ENCODE measurements around the gene GALNT14. TPM values are rescaled to one million over a fixed set of nuclear protein-coding genes. Genes with fewer than 3 reads are reported as not detected.

The GALNT14 gene
- total and polyA plus RNA-seq, 9 of the 15 experiments (the other 6 are each of a cell fraction or from before 2014, with no cell fraction given): 0.11 TPM; not detected in 8

DNA sequence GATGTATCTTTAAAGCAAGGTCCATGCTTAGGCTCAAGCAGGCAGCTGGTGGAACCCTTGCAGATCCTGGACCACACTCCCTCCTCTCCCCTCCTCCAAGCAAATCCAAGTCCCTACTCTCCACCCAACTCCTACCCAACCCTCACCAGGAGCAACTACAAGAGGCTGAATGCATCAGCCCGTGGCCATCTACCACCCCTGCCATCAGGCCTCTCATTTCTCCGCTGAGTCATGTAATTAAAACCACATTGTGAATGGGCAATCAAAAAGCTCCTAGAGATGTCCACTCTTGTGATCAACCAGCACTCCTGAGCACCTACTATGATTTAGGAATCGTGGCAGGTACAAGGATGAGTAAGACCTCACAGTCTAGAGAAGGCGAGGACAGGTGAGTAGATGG is 188.8 kb downstream of the GALNT14 start (continued):
- TF ChIP-seq, protein P1, sequence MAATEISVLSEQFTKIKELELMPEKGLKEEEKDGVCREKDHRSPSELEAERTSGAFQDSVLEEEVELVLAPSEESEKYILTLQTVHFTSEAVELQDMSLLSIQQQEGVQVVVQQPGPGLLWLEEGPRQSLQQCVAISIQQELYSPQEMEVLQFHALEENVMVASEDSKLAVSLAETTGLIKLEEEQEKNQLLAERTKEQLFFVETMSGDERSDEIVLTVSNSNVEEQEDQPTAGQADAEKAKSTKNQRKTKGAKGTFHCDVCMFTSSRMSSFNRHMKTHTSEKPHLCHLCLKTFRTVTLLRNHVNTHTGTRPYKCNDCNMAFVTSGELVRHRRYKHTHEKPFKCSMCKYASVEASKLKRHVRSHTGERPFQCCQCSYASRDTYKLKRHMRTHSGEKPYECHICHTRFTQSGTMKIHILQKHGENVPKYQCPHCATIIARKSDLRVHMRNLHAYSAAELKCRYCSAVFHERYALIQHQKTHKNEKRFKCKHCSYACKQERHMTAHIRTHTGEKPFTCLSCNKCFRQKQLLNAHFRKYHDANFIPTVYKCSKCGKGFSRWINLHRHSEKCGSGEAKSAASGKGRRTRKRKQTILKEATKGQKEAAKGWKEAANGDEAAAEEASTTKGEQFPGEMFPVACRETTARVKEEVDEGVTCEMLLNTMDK (IDR thresholded peaks at IDR 0.05; ENCODE audit: borderline replicate concordance, insufficient read depth, low read depth, low read length, poor library complexity, severe bottlenecking): no peak
- TF ChIP-seq RBBP5 (IDR thresholded peaks at IDR 0.05; ENCODE audit: borderline replicate concordance, insufficient read depth, low read length, poor library complexity, severe bottlenecking) (no peak), EHMT2 (IDR thresholded peaks at IDR 0.05) (no peak), CREM (IDR thresholded peaks at IDR 0.05; ENCODE audit: low read depth) (no peak), ZNF121 (CRISPR knock-in tag; conservative IDR thresholded peaks at IDR 0.05) (no peak), ZFPM2 (CRISPR knock-in tag; IDR thresholded peaks at IDR 0.05) (no peak)
- TF ChIP-seq, protein P2, sequence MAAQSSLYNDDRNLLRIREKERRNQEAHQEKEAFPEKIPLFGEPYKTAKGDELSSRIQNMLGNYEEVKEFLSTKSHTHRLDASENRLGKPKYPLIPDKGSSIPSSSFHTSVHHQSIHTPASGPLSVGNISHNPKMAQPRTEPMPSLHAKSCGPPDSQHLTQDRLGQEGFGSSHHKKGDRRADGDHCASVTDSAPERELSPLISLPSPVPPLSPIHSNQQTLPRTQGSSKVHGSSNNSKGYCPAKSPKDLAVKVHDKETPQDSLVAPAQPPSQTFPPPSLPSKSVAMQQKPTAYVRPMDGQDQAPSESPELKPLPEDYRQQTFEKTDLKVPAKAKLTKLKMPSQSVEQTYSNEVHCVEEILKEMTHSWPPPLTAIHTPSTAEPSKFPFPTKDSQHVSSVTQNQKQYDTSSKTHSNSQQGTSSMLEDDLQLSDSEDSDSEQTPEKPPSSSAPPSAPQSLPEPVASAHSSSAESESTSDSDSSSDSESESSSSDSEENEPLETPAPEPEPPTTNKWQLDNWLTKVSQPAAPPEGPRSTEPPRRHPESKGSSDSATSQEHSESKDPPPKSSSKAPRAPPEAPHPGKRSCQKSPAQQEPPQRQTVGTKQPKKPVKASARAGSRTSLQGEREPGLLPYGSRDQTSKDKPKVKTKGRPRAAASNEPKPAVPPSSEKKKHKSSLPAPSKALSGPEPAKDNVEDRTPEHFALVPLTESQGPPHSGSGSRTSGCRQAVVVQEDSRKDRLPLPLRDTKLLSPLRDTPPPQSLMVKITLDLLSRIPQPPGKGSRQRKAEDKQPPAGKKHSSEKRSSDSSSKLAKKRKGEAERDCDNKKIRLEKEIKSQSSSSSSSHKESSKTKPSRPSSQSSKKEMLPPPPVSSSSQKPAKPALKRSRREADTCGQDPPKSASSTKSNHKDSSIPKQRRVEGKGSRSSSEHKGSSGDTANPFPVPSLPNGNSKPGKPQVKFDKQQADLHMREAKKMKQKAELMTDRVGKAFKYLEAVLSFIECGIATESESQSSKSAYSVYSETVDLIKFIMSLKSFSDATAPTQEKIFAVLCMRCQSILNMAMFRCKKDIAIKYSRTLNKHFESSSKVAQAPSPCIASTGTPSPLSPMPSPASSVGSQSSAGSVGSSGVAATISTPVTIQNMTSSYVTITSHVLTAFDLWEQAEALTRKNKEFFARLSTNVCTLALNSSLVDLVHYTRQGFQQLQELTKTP (IDR thresholded peaks at IDR 0.05; ENCODE audit: low read depth in 1 of 2, partially characterized antibody in 2 of 2): no peak
- TF ChIP-seq, protein P3, sequence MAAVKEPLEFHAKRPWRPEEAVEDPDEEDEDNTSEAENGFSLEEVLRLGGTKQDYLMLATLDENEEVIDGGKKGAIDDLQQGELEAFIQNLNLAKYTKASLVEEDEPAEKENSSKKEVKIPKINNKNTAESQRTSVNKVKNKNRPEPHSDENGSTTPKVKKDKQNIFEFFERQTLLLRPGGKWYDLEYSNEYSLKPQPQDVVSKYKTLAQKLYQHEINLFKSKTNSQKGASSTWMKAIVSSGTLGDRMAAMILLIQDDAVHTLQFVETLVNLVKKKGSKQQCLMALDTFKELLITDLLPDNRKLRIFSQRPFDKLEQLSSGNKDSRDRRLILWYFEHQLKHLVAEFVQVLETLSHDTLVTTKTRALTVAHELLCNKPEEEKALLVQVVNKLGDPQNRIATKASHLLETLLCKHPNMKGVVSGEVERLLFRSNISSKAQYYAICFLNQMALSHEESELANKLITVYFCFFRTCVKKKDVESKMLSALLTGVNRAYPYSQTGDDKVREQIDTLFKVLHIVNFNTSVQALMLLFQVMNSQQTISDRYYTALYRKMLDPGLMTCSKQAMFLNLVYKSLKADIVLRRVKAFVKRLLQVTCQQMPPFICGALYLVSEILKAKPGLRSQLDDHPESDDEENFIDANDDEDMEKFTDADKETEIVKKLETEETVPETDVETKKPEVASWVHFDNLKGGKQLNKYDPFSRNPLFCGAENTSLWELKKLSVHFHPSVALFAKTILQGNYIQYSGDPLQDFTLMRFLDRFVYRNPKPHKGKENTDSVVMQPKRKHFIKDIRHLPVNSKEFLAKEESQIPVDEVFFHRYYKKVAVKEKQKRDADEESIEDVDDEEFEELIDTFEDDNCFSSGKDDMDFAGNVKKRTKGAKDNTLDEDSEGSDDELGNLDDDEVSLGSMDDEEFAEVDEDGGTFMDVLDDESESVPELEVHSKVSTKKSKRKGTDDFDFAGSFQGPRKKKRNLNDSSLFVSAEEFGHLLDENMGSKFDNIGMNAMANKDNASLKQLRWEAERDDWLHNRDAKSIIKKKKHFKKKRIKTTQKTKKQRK (IDR thresholded peaks at IDR 0.05; ENCODE audit: borderline replicate concordance, low read depth, low read length): no peak
